Parathyroid adenoma (tissue), 2 donors: ENCODE data around the gene SIK3.
"Not testable (repeated sequence)": the region's sequence is repeated elsewhere in the genome, so short reads cannot be mapped to it uniquely, and the experiment has no call there.

ENCODE experiments used
- H2AFZ ChIP-seq: fragments of 300-600 bp; sonication (generic); one replicate; pipeline ENCODE4 v1.7.0; 2017; ENCODE audit warnings: antibody characterized with exemption, mild to moderate bottlenecking
- H3K27ac ChIP-seq: fragments of 300-600 bp; sonication (generic); one replicate; pipeline ENCODE4 v1.7.0; 2017
- H3K27me3 ChIP-seq: fragments of 300-600 bp; sonication (generic); one replicate; pipeline ENCODE4 v1.7.0; 2017; ENCODE audit warnings: low read length; ENCODE audit not compliant: control insufficient read depth, insufficient read depth
- H3K36me3 ChIP-seq: fragments of 300-600 bp; sonication (generic); one replicate; pipeline ENCODE4 v1.7.0; 2017; ENCODE audit warnings: low read length; ENCODE audit not compliant: control insufficient read depth, insufficient read depth
- H3K4me1 ChIP-seq: fragments of 300-600 bp; sonication (generic); one replicate; pipeline ENCODE4 v1.7.0; 2017; ENCODE audit warnings: control low read depth
- H3K4me2 ChIP-seq: fragments of 300-600 bp; sonication (generic); one replicate; pipeline ENCODE4 v1.7.0; 2017; ENCODE audit warnings: low read length
- H3K4me3 ChIP-seq: fragments of 300-600 bp; sonication (generic); one replicate; pipeline ENCODE4 v1.7.0; 2017; ENCODE audit warnings: low read depth, low read length
- H3K79me2 ChIP-seq: fragments of 300-600 bp; sonication (generic); one replicate; pipeline ENCODE4 v1.7.0; 2017; ENCODE audit warnings: control low read depth
- H3K9ac ChIP-seq: fragments of 300-600 bp; sonication (generic); one replicate; pipeline ENCODE4 v1.7.0; 2017; ENCODE audit warnings: mild to moderate bottlenecking
- H3K9me3 ChIP-seq: fragments of 300-600 bp; sonication (generic); one replicate; pipeline ENCODE4 v1.7.0; 2017; ENCODE audit warnings: low read length; ENCODE audit not compliant: control insufficient read depth
- CTCF ChIP-seq: fragments of 300-600 bp; sonication (generic); IDR thresholded peaks from one replicate; pipeline ENCODE4 v1.7.0; 2017; ENCODE audit warnings: antibody characterized with exemption, mild to moderate bottlenecking
- donor health status: primary hyperparathyroidism.

SIK3 gene

GRCh38 chr11:117037279-117037974, 60.8 kb downstream of the SIK3 start:
- Histone ChIP-seq H3K79me2 (no peaks in the 10 kb centered on the region), H3K4me1 (no peaks in the 10 kb centered on the region), H3K4me3 (no peak overlapping the region), H3K27me3 (no peaks in the 10 kb centered on the region), H3K4me2 (no peak overlapping the region), H3K27ac (no peak overlapping the region), H3K9me3 (no peaks in the 10 kb centered on the region), H3K9ac (no peak overlapping the region), H3K36me3 (no peaks in the 10 kb centered on the region), H2AFZ (no peak overlapping the region)
- TF ChIP-seq CTCF: no peak

GRCh38 chr11:117034901-117035300, 63.3 kb downstream of the SIK3 start:
- H3K4me1 ChIP-seq: no peaks in the 10 kb centered on the region
- H3K4me2 ChIP-seq: no peak overlapping the region
- no peak overlapping the region for H2AFZ ChIP-seq
- no peak overlapping the region for H3K9ac ChIP-seq
- no peaks in the 10 kb centered on the region for H3K9me3 ChIP-seq
- no peaks in the 10 kb centered on the region for H3K27me3 ChIP-seq
- H3K4me3 ChIP-seq: no peak overlapping the region
- no peaks in the 10 kb centered on the region for H3K36me3 ChIP-seq
- H3K79me2 ChIP-seq: no peaks in the 10 kb centered on the region
- TF ChIP-seq CTCF: no peak
- H3K27ac ChIP-seq: no peak overlapping the region

- Histone ChIP-seq H3K9ac (no peak overlapping the region), H3K27me3 (no peaks in the 10 kb centered on the region), H3K36me3 (no peaks in the 10 kb centered on the region), H2AFZ (no peak overlapping the region), H3K4me3 (no peak overlapping the region), H3K9me3 (no peaks in the 10 kb centered on the region), H3K4me2 (no peak overlapping the region), H3K4me1 (peaks cover 3% of the 10 kb centered on the region), H3K27ac (no peak overlapping the region), H3K79me2 (peaks cover 2% of the 10 kb centered on the region)
- no peak for TF ChIP-seq CTCF
These were observed 71.5 kb downstream of the SIK3 start for GRCh38 chr11:117026593-117027330.

- not testable (repeated sequence) for H3K9ac ChIP-seq, H3K27me3 ChIP-seq, H3K4me1 ChIP-seq, H3K9me3 ChIP-seq, H3K27ac ChIP-seq, H3K36me3 ChIP-seq, H3K4me3 ChIP-seq, H3K79me2 ChIP-seq, H3K4me2 ChIP-seq, H2AFZ ChIP-seq
These were observed 74.5 kb downstream of the SIK3 start for GRCh38 chr11:117023707-117024106.

GRCh38 chr11:117023178-117023577, 75.0 kb downstream of the SIK3 start:
- Histone ChIP-seq H3K4me3 (no peak overlapping the region), H3K9ac (no peak overlapping the region), H3K4me2 (no peak overlapping the region), H3K27ac (no peak overlapping the region), H3K36me3 (no peaks in the 10 kb centered on the region), H3K4me1 (peaks cover 3% of the 10 kb centered on the region), H3K9me3 (no peaks in the 10 kb centered on the region), H3K79me2 (peaks cover 2% of the 10 kb centered on the region), H3K27me3 (no peaks in the 10 kb centered on the region), H2AFZ (no peak overlapping the region)
- TF ChIP-seq CTCF: no peak
